GM21528 (cell line): Measurements from ENCODE around the gene PPP1R14D.
A peak's percentile ranks its signal among the peaks of the same experiment; 100 is the strongest.

Source experiments
- ATAC-seq: cut with Tn5 transposase; IDR thresholded peaks from one replicate; pipeline ENCODE4 v1.9.1; 2021; ENCODE audit warnings: mild to moderate bottlenecking, moderate library complexity; ENCODE audit not compliant: unreplicated experiment, low FRiP score

The PPP1R14D gene

DNA sequence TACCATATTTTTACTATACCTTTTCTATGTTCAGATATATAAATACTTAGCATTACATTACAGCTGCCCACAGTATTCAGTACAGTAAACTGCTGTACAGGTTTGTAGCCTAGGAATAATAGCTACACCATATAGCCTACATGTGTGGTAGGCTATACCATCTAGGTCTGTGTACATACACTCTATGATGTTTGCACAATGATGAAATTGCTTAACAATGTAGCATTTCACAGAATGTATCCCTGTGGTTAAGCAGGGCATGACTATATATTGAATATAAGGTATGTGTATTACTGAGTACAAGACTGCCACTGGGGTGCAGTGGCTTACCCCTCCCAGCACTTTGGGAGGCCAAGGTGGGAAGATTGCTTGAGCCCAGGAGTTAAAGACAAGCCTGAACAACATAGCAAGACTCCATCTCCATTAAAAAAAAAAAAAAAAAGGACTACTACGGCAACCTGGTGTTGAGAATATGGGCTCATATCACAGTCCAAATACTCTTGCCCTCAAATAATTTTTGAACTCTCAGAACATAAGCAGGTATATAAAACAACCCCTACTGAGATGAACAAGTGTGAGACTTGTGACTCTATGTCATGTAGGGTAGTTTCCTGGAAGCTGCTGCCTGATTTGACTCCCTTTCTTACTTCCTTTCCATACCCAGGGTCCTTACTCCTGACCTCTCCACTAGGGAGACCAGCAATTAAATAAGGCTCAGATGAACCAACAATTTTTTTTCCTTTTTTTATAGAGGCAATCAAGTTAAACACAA lies 4.8 kb downstream of the PPP1R14D start:
- no peak for ATAC-seq

DNA sequence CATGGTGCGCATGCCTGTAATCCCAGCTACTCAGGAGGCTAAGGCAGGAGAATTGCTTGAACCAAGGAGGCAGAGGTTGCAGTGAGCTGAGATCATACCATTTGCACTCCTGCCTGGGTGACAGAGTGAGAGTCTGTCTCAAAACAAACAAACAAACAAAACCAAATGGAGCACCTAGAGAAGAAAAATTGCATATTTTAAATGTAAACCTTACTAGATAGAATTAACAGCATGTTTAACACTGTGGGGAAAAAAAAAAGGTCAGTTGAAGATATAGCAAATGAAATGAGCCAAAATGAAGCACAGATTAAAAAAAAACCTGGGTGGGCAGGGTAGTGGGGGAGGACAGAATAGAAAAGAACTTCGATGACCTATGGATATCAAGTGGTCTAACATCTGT lies 7.3 kb downstream of the PPP1R14D start:
- ATAC-seq: no peak

DNA sequence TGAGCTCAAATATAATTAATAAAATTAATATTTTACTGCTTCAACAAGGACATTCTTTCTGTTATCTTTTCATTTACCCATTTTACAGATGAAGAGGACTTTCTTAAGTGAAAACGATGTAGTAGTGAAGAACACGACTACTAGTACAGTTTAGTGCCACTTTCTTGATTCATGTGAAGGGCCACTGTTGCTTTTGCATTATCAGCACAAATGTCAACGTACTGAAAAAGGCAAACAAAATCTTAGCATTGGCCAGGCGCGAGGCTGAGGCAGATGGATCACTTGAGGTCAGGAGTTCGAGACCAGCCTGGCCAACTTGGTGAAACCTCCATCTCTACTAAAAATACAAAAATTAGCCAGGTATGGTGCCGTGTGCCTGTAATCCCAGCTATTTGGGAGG lies 9.5 kb downstream of the PPP1R14D start:
- ATAC-seq: no peak

DNA sequence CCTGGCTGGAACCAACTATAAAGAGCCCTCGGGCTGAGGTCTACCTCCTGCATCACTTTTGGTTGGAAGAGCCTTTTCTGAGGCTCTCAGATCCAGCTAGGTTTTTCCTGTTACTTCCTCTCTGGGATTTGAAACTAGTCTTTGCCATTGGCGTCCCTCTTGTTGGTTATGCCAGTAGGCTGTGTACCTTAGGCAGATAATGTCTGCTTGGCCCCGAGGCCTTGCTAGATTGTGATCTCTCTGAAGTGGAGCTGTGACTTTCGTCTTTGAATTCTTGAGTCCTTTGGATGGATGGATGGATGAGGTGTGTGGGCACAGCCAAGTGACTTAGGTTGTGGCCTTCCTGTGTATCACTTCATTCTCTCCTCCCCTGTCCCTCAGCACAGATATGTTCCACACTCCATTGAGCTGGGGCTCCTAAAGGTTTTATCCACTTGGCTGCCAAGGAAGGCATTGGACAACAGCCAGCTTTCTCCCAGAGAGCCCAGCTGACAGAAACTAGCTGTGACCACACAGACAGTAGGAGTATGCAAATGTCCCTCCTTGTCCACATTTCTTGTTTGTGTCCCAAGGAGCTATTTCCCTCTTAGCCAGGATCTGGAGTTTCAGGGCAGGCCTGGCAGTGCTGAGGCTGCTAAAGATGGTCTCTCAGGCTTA lies 13.3 kb downstream of the PPP1R14D start:
- no peak for ATAC-seq

DNA sequence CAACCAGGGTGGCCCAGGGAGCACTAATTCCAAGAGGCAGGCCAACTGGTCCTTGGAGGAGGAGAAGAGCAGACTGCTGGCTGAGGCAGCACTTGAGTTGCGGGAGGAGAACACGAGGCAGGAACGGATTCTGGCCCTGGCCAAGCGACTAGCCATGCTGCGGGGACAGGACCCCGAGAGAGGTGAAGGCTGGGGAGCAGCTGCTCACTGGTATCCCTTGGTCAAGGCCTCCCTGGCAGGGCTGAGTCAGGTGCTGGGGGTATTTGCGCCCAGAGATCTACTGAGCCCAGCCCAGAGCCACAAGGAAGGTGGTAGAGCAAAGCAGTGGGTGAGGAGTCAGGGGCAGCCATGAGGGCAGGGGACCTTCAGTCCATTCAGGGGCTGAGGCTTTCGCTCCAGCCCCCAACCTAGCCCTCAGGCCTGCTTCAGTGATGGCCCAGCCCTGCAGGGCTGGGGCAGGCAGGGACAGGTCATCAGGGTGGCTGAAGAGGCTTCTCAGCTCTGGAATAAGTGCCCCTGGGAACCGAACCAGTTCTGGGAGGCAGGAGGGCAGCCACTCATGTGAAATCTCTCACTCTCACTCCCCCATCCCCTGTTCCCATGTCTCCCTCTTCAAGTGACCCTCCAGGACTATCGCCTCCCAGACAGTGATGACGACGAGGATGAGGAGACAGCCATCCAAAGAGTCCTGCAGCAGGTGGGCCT lies 15.6 kb downstream of the PPP1R14D start:
- no peak for ATAC-seq

DNA sequence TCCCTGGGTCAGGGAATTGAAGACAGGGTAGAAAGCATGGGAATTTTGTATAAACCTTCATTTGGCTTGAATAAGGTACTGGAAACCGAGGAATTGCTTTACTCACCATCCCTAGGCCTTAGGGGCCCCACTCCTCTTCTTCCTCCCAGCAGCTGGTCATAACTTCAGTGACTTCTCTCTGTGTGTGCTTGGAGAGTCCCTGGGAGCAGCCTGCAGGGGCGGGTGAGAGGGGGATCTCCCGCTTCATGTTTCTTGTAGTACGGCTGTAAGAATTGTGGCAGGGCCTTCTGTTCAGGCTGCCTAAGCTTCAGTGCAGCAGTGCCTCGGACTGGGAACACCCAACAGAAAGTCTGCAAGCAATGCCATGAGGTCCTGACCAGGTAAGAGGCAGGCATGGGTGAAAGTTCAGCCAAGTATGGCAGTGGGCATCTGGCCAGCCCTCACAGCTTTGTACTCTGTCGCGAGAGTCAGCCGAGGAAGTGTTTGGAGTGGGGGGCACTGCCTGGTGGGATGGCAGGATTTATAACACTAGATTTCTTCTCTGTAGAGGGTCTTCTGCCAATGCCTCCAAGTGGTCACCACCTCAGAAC lies 19.6 kb downstream of the PPP1R14D start:
- no peak for ATAC-seq

DNA sequence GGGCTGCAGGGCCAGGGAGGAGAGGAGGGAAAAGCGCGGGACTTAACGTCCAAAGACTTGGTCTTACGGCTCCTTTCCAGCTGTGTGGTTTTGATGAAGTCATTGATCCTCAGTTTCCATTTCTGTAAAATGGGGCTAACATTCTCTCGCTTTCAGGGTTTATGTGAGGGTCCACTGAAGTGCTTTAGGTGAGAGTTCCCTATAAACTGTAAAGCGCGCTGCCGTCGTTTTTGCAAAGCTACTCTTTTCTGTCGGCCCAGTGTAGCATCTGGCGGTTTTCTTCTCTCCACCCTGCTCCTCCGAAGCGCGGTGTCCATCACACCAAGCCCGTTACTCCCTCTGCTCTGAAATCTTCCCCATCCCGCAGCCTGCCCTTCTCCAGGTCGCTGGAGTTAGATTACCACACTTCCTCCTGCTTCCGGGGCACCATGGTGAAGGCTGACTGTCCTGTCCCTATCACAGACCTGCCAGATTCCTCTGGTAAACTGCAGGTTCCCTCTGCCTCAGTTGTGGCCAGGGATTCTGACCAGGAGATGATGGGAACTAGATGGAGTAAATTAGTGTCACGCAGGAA lies 20.5 kb downstream of the PPP1R14D start:
- ATAC-seq: no peak

DNA sequence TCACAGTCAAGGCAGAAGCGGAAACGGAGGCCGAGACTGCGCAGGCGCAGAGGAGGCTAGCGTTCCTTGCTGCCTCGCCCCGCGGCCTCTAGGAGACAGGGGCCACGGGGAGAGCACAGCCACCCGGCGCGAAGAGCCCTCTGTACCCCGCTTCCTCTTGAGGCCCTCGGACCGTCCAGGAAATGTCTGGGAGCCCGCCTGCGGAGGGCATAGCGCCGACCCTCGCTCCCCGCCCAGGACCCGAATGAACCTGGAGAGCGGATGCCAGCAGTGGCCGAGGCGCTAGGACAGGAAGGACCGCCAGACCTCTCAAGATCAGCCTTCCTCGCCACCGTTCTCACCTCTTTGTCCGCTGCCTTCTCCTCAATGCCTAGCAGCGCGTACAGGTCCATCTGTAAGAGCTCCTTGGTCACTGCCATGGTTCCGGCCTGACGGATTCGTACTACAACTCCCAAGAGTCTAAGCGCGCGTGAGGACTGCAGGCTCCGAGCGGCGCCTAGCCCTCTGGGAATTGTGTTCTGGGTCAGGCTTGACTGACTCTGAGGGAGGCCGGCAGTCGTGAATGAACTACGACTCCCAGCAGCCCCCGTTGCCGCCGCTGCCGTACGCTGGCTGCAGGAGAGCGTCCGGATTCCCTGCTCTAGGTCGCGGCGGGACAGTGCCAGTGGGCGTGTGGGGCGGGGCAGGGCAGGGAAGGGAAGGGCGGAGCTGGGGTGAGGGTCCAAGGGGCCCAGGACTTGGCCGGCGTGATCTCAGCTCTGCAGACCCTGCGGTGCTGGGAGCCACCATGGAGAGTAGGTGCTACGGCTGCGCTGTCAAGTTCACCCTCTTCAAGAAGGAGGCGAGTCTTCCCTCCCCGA lies 21.2 kb downstream of the PPP1R14D start, which contains the start of the genes DNAJC17 and ZFYVE19:
DNAJC17 (minus strand) TSS at position 446 of the 860 bp plus-strand sequence; CDS start at position 419, 27 bp downstream.
ZFYVE19 (plus strand) TSS at position 62 of the 860 bp plus-strand sequence; CDS start at position 563, 501 bp downstream.
- ATAC-seq: peak; percentile 94

DNA sequence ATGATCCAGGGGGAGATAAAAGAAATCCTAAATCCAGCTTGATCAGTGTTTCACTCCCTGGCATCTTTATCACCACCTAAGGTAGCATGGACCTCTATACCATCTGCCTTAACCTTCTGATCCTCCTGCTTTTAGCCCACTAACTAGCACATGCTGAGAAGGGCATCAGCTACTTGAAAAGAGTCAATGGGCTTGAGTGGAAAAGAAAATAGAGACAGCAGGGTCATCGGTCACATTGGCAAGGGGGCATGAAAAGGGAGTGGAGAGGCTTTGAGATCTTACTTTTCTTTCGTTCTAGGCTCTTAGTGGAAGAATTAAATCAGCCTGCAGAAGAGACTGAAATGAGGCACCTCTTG lies 21.9 kb downstream of the PPP1R14D start:
- no peak for ATAC-seq

DNA sequence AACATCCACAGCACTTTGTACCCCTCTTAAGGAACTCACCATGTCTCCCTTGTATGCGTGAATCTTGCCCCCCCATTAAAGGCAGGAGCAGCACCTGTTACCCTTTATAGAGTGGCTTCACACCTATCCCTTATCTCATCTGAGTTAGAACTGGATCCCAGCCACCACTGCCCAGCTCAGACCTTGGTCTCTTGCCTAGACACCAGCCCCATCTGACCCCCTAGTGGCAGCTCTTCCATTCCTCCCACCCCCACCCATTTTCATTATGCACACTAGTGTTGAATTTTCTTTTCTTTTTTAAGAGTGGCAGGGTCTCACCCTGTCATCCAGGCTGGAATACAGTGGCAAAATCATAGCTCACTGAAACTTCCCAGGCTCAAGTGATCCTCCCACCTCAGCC lies 24.8 kb downstream of the PPP1R14D start:
- ATAC-seq: no peak

DNA sequence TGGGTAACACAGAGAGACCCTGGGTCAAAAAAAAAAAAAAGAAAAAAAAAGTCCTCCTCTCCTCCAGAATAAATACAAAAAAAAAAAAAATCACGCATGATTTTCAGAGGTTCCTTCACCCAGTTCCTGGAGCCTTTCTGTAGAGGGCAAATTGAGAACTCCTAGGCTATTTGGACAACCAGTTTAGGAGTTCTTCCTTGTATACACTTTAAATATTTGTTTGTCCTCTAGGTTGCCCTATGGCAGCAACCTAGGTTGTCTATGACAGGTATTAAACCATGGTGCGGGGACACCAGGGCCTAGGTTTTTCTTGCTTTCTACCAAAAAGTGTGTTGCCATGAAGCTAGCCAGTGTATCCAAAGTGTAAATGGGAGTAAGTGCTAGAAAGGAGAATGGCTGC lies 25.4 kb downstream of the PPP1R14D start:
- ATAC-seq: no peak

DNA sequence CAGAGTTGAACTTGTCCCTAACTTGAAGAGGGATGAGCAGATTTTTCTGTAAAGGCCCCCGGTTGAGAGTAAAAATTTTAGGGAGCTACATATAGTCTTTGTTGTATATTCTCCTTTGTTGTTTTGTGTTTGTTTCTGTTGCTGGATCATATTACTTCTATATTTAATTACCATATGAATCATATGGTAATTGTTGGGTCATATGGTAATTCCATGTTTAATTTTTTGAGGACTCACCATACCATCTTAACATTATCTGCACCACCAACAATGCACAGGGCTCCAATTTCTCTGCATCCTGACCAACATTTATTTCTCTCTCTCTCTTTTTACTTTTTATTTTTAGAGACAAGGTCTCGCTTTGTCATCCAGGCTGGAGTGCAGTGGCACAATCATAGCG lies 29.0 kb downstream of the PPP1R14D start:
- ATAC-seq: no peak

DNA sequence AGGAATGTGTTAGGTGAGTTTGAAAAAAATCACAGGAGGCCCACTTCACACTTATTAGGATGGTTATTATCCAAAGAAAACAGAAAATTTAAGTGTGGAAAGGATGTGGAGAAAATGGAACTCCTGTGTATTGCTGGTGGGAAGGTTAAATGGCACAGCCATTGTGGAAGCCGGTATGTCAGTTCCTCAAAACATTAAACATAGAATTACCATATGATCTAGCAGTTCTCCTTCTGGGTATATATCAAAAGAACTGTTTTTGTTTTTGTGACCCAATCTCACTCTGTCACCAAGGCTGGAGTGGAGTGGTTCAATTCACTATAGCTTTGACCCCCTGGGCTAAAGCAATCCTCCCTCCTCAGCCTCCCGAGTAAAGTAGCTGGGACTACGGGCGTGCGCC lies 32.0 kb downstream of the PPP1R14D start:
- ATAC-seq: no peak

DNA sequence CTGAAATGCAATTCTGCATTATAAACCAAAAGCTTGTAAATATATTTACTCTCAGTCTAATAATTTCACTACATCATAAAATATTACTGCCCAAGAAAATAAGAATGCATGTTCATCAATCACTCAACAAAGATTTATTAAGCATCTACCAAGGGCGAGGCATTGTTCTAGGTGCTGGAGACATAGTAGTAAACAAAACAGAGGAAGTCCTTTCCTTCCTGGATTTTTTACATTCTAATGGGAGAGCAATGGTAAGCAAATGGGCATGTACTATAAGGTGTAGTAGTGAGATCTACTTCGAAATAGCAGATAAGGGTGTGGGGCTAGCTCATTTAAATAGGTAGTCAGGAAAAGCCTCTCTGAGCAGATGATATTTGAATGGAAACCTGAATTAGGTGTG lies 32.5 kb downstream of the PPP1R14D start:
- no peak for ATAC-seq

DNA sequence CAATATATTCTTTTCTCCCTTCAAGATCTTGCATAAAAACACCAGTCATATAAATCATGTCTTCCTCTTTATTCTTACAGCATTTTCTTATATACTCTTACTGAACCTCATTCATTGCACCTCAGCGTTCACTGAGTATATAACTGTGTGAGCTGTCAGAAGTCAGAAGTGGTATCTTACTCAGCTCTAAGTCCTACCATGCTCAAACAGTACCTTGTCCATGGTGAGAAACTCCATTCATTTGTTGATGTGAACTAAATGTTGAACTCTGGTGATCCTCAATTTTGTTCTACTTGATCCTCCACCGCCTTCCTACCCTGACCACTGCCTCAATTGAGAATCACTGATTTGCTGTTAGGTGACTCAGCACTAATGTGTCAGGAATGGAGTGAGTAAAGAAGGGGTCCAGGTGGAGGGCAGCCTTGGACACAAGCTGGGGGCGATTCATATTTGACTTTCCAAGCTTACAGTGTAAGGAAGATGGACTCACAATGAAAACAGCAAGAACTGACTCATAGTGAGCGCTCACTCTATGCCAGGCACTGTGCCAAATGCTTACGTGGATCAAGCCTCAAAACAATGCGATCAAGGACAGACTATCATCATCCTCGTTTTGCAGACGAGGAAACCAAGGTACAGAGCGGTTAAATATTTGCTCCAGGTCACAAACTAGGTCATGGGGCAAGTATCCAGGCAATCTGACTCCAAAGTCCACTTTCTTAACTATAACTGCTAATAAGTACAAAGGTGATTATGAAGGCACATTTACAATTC lies 35.1 kb downstream of the PPP1R14D start:
- ATAC-seq: no peak

DNA sequence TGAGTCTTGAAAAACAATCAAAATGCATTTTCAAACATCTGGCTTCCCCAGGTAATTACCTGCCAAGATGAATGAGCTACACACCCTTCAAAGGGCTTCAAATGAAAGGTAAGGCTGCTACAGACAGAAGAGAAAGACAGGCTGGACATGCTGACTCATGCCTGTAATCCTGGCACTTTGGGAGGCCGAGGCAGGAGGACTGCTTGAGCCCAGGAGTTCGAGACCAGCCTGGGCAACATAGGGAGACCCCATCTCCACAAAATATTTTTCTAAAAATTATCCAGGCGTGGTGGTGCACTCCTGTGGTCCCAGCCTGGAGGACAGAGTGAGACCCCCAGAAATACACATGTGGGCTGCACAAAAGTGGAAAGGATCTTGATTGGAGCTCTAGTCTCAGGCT lies 36.1 kb downstream of the PPP1R14D start:
- no peak for ATAC-seq

DNA sequence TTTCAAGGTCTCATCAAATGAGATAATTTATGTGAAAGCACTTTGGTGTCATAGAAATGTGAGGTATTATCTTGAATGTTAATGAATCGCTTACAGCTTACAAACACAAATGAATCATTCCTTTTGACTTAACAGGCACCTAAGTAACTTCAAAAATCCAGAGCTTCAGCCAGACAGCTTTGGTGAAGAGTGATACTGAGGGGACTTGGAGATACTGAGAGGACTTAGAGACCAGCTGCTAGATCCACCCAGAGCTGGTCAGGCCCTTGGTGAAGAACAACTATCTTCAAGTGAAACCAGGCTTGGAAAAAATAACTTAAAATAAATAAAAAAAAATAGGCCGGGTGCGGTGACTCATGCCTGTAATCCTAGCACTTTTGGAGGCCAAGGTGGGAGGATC lies 37.8 kb downstream of the PPP1R14D start:
- no peak for ATAC-seq

DNA sequence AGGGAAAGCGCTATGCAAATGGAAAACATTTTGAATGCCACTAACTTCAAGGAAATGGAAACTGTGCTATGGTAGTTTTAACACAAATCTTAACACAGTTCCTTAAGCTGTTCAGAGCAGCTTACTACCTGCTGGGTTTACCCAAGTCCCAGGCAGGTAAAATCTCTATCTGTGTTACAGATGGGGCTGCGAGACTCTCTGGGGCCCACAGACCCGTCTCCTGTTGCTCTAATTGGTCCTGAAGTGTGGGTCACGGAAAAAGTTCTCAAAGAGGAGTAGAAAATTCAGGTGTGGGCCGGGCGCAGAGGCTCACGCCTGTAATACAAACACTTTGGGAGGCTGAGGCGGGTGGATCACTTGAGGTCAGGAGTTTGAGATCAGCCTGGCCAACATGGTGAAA lies 38.5 kb downstream of the PPP1R14D start:
- no peak for ATAC-seq

DNA sequence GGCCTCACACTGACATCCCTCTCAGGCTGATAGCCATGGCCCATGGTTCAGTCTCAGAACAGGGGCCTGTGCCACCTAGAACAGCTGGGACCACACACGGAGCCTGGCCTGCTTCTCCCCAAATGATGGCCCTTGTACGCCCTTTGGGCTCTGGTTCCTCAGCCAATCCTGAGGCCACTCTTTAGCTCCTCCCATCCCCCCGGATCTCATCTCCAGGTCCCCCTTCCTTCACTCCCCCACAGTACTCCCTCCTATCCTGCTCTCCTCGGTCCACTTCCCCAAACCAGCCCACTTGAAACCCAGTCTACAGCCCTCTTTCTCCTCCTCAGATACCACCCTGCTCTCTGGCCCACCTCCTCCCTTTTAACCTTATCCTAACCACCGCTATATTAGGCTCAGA lies 39.4 kb downstream of the PPP1R14D start:
- no peak for ATAC-seq
